BE2C (cell line): ENCODE data around the gene PDE6A.

Experiments
- DNase-seq: peaks from one replicate; pipeline ENCODE4 v3.0.0-alpha.2; 2020
- H3K27me3 ChIP-seq: fragments of 250-450 bp; sonication (Bioruptor Pico); 2 replicates; pipeline ENCODE4 v1.5.1; 2020; ENCODE audit warnings: mild to moderate bottlenecking
- H3K36me3 ChIP-seq: fragments of 250-450 bp; sonication (Bioruptor Pico); 2 replicates; pipeline ENCODE4 v1.5.1; 2020; ENCODE audit warnings: mild to moderate bottlenecking
- H3K4me1 ChIP-seq: fragments of 250-450 bp; sonication (Bioruptor Pico); 2 replicates; pipeline ENCODE4 v1.5.1; 2020
- H3K4me3 ChIP-seq: 2 replicates; pipeline ENCODE4 v1.5.1; 2011; ENCODE audit warnings: low read depth, low read length
- H3K9me3 ChIP-seq: fragments of 250-450 bp; sonication (Bioruptor Pico); 2 replicates; pipeline ENCODE4 v1.5.1; 2020
- TF ChIP-seq, protein P1 (sequence below): IDR thresholded peaks from 2 replicates; pipeline ENCODE4 v1.5.1; 2012; ENCODE audit warnings: mild to moderate bottlenecking, low read depth, low read length

PDE6A gene

DNA sequence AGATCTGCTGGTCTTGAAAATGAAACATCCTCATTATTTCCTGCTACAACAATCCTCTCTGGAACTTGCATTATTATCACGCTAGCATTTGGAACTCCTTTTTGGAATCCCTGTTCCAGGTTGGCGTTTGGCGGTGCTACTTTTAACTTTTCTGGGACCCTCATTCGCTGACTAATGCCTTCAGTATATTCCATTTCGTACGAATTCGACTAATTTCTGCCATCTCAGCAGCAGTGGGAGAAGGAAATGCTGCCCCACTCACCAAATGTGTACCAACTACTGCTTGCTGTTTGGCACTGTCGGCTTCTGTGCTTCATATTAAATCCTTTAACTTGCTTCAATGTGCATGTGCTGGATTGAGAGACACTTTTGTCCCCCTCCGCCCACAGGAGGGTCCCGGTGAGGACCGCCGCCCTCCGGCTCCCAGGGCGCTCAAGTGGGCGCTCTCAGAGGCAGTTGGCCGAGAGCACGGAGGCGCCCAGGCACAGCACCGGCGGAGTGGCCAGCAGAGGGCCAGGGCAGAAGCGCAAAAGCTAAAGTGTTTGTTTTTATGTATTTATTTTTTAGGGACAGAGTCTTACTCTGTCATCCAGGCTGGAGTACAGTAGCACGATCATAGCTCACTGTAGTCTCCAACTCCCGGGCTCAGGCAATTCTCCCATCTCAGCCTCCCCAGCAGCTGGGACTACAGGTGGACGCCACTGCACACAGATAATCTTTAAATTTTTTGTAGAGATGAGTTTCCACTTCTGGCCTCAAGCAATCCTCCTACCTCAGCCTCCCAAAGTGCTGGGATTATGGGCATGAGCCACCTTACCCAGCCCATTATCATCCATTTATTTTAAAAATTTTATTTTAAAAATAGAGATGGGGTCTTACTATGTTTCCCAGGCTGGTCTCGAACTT lies 11.9 kb downstream of the PDE6A start:
- Histone ChIP-seq H3K36me3 (no peaks in the 10 kb centered on the region), H3K4me1 (no peaks in the 10 kb centered on the region; the same call in 1 of the 2 replicates), H3K9me3 (no peaks in the 10 kb centered on the region), H3K4me3 (peak overlapping the region; percentile 68), H3K27me3 (no peaks in the 10 kb centered on the region)
- peak; percentile 66 for DNase-seq
- TF ChIP-seq, protein P1, sequence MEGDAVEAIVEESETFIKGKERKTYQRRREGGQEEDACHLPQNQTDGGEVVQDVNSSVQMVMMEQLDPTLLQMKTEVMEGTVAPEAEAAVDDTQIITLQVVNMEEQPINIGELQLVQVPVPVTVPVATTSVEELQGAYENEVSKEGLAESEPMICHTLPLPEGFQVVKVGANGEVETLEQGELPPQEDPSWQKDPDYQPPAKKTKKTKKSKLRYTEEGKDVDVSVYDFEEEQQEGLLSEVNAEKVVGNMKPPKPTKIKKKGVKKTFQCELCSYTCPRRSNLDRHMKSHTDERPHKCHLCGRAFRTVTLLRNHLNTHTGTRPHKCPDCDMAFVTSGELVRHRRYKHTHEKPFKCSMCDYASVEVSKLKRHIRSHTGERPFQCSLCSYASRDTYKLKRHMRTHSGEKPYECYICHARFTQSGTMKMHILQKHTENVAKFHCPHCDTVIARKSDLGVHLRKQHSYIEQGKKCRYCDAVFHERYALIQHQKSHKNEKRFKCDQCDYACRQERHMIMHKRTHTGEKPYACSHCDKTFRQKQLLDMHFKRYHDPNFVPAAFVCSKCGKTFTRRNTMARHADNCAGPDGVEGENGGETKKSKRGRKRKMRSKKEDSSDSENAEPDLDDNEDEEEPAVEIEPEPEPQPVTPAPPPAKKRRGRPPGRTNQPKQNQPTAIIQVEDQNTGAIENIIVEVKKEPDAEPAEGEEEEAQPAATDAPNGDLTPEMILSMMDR, result peak; percentile 57

DNA sequence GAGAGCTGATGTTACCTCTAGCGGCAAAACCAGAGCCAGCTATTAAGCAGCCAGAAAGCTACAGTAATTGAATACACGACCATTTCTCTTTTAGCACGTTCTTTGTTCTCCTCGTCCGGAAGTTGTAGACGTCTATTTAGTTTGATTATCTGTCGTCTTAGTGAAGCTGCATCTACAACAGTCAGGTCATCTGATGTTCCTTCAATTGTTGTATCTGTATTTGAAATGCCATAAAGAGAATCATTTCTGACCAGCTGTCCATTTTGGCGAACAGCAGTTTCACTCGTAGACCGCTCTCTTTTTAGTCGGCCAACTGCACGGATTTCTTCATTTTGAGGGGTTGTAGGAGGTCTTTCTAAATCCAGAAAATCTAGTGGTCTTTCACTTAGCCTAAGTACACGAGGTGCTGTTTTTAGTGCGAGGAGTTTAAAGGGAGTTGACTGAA lies 12.6 kb downstream of the PDE6A start:
- no peaks in the 10 kb centered on the region for H3K27me3 ChIP-seq
- no peaks in the 10 kb centered on the region; the same call in 1 of the 2 replicates for H3K4me1 ChIP-seq
- DNase-seq, result no peak
- H3K4me3 ChIP-seq, result peak overlapping the region; percentile 68
- no peaks in the 10 kb centered on the region for H3K9me3 ChIP-seq
- TF ChIP-seq, protein P1, result no peak
- H3K36me3 ChIP-seq, result no peaks in the 10 kb centered on the region

DNA sequence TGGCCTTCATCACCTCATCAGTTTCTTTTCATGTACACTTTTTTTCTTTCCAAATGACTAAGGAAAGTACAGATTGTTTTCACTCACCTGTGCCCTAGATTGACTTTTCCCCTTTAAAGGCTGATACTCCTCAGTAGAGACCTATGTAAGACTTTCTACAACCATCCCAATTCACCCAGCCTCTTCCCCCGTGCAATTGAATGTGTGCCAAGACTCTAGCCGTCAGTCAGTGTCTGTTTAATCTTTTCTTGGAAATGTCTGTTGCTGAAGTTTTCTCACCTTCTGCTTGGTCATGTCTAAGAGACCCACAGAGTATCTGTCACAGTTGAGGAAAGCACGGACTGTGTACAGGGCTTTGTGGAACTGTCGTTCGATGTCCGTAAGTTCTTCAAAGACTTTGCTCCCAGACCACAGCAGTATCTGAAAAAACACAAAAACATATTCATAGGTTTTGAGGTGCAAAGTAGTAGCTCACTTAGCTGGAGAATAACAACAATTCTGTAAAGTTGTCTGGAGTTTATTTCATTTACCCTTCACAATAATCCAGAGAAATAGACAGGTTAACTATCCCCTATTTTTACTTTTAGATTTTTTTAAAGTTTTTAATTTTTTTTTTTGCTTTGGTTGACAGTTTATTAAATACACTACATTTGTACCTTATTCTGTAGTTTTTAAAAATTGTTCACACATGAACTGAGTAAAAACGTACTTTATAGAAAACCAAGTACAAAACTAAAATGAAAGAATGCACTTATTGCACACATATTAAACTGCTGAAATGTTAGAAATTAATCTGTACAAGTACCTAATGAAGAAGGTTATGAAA lies 13.6 kb downstream of the PDE6A start:
- H3K4me3 ChIP-seq, result peak overlapping the region; percentile 48

DNA sequence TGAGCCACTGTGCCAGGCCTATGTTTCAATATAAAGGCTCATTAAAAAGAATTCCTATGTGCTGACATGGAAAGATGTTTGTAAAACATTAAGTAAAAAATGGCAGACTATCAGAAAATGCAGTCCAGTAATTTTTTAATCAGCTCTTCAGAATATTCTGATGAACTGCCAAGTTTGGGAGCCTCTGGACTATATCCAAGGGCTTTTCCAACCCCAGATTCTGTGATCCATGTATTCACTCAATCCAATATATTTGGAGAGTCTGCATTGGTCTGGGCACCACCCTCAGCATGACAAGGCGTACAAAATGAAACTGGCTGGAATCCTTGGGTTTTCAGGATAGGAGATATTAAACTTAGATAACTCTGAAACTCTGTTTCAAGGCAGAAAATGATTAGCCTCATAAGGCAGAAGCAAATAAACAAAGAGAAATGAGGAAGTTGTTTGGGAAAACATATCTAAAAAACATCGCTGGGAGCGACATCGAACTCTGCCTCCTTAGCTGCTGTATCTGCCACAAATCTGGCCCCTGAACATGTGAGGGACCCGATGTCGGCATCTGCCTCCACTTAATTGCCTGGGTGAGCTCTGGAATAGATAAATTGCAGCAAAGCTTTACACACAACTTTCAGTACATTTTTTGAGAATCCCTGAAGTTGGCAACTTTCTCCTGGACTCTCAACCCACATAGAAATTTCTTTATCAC lies 14.4 kb downstream of the PDE6A start:
- H3K4me3 ChIP-seq, result peak overlapping the region; percentile 48
- TF ChIP-seq, protein P1, result no peak
- DNase-seq, result no peak
- H3K27me3 ChIP-seq, result no peaks in the 10 kb centered on the region
- no peaks in the 10 kb centered on the region for H3K36me3 ChIP-seq
- H3K9me3 ChIP-seq, result no peaks in the 10 kb centered on the region
- no peaks in the 10 kb centered on the region; the same call in 1 of the 2 replicates for H3K4me1 ChIP-seq

More for the DNA sequence above, 13.6 kb downstream of the PDE6A start:
- H3K4me1 ChIP-seq, result no peaks in the 10 kb centered on the region; the same call in 1 of the 2 replicates
- H3K36me3 ChIP-seq, result no peaks in the 10 kb centered on the region
- no peaks in the 10 kb centered on the region for H3K27me3 ChIP-seq
- TF ChIP-seq, protein P1, result no peak
- H3K9me3 ChIP-seq, result no peaks in the 10 kb centered on the region
- no peak for DNase-seq

DNA sequence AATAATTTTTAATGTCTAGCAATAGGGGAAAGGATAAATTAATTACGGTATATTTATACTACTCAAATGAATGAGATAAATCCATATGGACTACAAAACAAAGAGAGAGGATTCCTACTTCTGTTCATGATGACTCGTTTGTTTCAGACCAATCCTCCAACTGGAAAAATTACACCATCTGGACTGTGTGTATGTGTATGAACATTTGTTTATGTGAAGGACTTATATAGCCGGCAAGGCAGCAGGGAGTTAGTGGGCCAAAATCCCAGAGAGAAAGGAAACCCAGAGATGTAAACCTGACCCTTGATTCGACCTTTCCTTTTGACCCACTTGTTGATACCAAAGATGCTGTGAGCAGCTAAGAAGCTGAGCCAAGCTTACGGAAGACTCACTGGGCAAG lies 20.1 kb downstream of the PDE6A start:
- no peaks in the 10 kb centered on the region for H3K4me1 ChIP-seq
- no peak overlapping the region for H3K4me3 ChIP-seq
- no peaks in the 10 kb centered on the region for H3K36me3 ChIP-seq
- DNase-seq, result no peak
- H3K9me3 ChIP-seq, result no peaks in the 10 kb centered on the region
- no peaks in the 10 kb centered on the region for H3K27me3 ChIP-seq
- TF ChIP-seq, protein P1, result no peak
